HG02852 (cell line): Measurements from ENCODE around the gene DRG2.

ENCODE experiments used
- ATAC-seq: cut with Tn5 transposase; IDR thresholded peaks from one replicate; pipeline ENCODE4 v1.9.1; 2021; ENCODE audit warnings: mild to moderate bottlenecking, moderate library complexity; ENCODE audit not compliant: unreplicated experiment

DRG2 gene

GRCh38 chr17:18074566-18075272 is 13.0 kb upstream of the DRG2 start:
- no peak for ATAC-seq

- no peak for ATAC-seq
Observed at GRCh38 chr17:18076936-18077335, 10.8 kb upstream of the DRG2 start.

- no peak for ATAC-seq
Observed at GRCh38 chr17:18079543-18079942, 8.2 kb upstream of the DRG2 start.

GRCh38 chr17:18084256-18084655 is 3.5 kb upstream of the DRG2 start:
- no peak for ATAC-seq

- no peak for ATAC-seq
Observed at GRCh38 chr17:18089613-18090012, 1.9 kb downstream of the DRG2 start.

GRCh38 chr17:18093616-18094408 is 6.1 kb downstream of the DRG2 start:
- no peak for ATAC-seq

- no peak for ATAC-seq
Observed at GRCh38 chr17:18094409-18094807, 6.7 kb downstream of the DRG2 start.

GRCh38 chr17:18099516-18099915 is 11.8 kb downstream of the DRG2 start:
- ATAC-seq: no peak

GRCh38 chr17:18100616-18101015 is 12.9 kb downstream of the DRG2 start:
- ATAC-seq: no peak

GRCh38 chr17:18101828-18102227 is 14.1 kb downstream of the DRG2 start:
- no peak for ATAC-seq

- no peak for ATAC-seq
Observed at GRCh38 chr17:18102640-18103039, 14.9 kb downstream of the DRG2 start.

GRCh38 chr17:18105027-18105426 is 17.3 kb downstream of the DRG2 start:
- no peak for ATAC-seq

GRCh38 chr17:18105595-18105994 is 17.8 kb downstream of the DRG2 start:
- no peak for ATAC-seq

GRCh38 chr17:18106211-18106610 is 18.5 kb downstream of the DRG2 start:
- no peak for ATAC-seq

GRCh38 chr17:18107061-18107790 is 19.5 kb downstream of the DRG2 start:
- no peak for ATAC-seq

GRCh38 chr17:18107971-18108370 is 20.2 kb downstream of the DRG2 start:
- no peak for ATAC-seq

- no peak for ATAC-seq
Observed at GRCh38 chr17:18108401-18109312, 20.9 kb downstream of the DRG2 start, which contains the start of gene MYO15A. Gene MYO15A (plus strand): TSS chr17:18108756. CDS start chr17:18118801, 10,045 bp downstream.

GRCh38 chr17:18109935-18110485 is 22.3 kb downstream of the DRG2 start:
- ATAC-seq: no peak

GRCh38 chr17:18110636-18111145 is 22.9 kb downstream of the DRG2 start:
- no peak for ATAC-seq
